SW480 (cell line): ENCODE data around the gene DOCK1.
"Not testable (repeated sequence)": the region's sequence is repeated elsewhere in the genome, so short reads cannot be mapped to it uniquely, and the experiment has no call there.

ENCODE experiments used
- DNase-seq: peaks from one replicate; pipeline ENCODE4 v3.0.0-alpha.2; 2016; ENCODE audit warnings: low spot score

The DOCK1 gene

GRCh38 chr10:126903656-126904360 is 1.4 kb upstream of the DOCK1 start:
- DNase-seq, result no peak

DNA sequence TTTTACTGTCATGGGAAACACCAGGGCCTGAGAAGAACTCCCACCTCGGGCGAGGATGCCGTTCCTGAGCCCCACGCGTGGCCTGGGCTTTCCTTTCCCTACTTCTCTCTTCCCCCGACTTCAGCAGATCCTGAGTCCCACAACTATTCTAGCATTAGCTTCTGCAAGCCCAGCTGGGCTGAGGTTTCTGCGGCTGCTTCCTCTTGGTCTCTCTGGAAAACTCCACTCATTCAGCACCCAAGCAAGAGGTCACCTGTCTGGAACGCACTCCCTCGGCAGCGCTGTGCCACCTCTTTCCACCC is 761 bp upstream of the DOCK1 start:
- no peak for DNase-seq

DNA sequence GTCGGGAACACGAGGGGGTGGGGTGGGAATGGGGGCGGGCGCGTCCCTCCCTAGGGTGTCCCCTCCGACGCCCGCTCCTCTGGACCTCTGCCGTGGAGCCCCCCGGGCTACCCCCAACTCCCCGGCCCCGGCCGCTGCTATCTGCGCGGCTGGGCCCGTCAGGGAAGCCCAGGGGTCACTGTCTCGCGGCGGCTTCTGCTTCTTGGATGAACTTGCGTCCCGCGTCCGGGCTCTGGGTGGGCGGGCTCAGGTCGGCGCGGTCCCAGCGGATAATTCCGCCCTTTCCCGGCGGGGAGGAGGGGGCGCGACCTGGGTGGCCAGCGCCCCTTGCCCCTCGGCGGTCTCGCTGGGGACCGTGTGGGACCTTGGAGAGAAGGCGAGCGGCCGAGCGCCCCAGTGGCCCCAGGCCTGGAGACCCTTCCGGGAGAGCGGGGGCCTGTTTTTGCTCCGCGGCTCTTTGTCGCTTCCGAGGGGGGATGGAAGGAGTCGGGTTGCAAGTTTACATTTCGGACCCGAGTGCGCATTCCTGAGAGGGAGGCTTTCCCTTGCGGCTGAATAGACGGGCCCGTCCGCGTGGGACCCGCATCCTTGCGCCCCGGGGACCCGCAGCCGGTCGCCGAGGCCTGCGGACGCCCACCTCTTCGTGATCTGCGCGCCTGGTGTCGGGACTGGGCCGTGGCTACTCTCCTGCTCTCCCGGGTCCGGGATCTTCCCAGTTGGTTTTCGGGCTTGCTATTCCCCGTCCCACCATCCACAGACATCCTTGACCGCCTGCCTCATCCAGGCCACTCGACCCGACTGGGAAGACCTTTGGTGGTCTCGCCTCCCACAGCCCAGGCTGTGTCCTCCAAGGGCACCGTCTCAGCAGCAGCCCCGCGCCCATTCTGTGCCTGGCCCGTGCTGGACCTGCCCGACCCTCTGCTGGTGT is 812 bp downstream of the DOCK1 start:
- no peak for DNase-seq

DNA sequence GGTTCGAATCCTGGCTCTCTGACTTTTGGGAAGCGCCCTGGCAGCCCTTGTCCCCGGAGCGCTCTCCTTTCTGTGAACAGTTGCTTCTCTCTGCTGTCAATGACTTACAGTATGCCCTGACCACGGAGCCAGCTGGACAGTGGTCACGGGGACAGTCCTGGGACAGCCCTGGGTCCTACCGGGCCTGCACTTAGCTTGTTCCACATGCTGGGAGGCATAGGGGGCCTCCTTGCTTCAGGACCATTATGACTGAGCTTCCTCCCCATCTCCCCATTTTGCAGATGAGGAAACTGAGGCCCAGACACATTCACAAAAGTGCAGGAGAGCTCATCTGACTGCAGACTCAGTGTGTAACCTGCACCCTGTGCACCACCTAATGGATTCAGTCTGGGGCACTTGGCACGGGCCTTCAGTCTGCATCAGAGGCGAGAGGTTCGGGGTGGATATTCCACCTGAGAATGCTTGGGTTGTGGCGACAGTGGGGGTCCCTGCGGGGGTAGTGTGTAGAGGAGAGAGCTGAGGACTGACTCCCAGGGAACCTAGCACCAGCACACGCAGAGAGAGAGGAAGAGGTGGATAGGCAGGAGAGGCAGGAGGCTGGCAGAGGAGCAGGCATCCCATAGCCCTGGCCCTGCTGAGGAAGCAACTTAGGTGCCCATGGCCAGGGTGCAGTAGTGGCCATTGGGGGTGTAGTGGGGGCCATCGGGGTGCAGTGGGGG is 1.6 kb downstream of the DOCK1 start:
- DNase-seq, result no peak

DNA sequence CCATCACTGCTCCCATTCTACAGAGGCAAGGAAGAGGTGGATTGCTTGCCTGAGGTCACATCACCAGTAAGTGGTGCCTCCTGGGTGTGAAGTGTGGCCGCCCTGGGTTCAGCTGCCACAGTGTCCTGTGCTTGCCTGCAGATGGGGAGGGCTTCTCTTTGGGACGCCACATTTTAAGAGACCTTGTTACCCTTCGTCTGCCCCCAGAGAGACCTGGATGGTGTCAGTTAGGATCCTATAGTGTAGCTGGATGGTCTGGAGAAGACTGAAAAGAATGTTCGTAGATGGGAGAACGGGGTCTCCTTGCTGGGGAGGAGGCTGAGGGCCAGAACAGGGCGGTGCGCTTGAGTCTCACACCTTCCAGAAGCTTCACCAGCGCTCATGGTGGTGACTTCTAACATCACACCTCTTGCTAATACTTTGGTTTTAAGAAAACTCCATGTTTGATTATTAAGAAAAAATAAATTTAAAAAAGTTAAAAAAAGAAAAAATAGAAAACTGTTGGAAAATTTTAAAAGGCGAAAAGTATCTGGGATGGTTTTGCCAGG is 2.3 kb downstream of the DOCK1 start:
- DNase-seq, result no peak

- no peak for DNase-seq
Observed at GRCh38 chr10:126908225-126908624, 3.0 kb downstream of the DOCK1 start.

- no peak for DNase-seq
Observed at GRCh38 chr10:126908729-126909128, 3.5 kb downstream of the DOCK1 start.

GRCh38 chr10:126909147-126909546 is 3.9 kb downstream of the DOCK1 start:
- no peak for DNase-seq

DNA sequence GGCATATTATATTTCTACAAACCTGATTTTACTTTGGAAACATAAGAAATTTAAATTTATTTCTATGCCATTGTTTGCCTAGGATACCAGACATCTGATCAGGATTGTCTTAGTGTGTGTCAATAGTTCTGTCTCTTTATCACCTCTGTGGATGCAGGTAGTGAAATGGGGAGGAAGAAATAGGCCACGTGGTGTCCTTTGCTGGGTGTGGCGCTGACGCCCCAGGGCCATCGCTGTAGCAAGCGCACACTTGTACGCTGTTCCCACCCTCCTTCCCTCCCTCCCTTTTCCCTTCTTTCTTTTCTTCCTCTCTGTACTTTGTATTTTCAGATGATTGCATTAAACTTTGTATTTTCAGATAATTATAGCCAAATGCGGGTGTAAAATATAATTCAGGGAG is 5.0 kb downstream of the DOCK1 start:
- DNase-seq, result no peak

GRCh38 chr10:126910798-126911197 is 5.6 kb downstream of the DOCK1 start:
- DNase-seq, result no peak

DNA sequence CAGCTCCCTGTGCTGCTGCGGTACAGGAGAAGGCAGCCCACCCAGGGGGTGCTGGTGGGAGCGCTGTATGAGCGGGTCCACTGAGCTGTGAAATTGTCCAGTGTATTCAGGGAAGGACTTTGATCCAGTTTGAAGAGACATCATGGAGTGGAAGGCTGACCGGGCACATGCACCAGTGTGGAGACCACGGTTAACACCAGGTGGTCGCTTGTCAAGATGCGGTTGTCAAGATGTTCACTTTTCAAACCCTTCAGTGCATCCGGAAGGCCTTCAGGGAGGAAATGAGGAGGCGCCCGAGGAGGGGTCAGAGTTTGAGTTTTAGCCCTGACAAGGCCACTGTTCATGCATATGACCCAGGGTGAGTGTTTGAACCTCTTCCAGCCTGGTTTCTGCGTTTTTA is 6.1 kb downstream of the DOCK1 start:
- no peak for DNase-seq

DNA sequence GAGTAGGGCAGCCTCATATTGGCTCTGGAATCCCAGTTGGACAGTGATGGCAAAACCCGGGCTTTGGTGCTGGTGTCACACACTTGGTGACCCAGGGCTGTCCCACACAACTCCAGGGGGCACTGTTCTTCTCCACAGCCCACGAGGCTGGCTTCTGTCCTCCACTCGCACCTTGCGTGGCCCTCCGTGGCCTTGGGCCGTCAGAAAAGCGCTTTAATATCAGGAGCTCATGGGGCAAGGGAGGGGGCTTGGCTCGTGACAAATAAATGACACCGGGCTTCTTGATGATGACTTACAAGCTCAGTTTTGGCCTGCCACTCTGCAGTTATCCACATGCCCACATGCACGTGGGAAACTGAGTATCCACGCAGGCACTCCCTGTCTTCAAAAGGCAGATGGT is 8.1 kb downstream of the DOCK1 start:
- no peak for DNase-seq

DNA sequence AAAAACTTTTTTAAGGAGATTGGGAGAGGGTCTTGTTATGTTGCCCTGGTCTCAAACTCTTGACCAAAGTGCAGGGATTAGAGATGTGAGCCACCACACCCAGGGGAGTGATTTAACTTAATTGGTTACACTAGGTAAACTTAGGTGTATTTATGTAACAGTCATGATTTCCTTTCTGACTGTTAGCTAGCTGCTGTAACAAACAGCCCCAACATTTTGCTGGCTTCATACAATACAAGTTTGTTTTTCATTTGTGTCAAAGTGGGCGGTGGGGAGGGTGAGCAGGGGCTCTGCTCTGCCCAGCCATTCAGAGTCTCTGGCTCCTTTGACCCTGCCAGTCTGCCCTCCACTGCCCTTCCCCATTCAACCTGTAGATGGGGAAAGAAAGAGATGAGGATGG is 9.3 kb downstream of the DOCK1 start:
- no peak for DNase-seq

- DNase-seq, result not testable (repeated sequence)
Observed at GRCh38 chr10:126916952-126917351, 11.7 kb downstream of the DOCK1 start.

DNA sequence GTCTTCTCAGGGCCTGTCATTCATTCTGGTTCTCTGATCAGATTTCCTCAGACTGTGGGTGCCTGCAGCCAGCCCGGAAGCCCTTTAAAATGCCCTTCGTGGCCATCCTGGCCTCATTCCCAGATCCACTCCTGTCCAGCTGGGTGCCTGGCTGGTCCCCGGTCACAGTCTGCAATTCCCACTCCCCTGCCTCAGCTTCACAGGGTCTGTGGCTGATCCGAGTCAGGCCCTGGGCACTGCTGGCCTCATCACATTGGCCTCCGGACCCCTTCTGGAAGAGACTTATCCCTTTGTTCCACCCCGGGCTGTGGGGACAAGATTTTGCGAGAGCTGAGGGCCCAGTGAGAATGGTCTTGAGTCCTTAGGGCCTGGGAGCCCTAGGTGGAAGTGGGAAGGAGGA is 12.1 kb downstream of the DOCK1 start:
- no peak for DNase-seq

DNA sequence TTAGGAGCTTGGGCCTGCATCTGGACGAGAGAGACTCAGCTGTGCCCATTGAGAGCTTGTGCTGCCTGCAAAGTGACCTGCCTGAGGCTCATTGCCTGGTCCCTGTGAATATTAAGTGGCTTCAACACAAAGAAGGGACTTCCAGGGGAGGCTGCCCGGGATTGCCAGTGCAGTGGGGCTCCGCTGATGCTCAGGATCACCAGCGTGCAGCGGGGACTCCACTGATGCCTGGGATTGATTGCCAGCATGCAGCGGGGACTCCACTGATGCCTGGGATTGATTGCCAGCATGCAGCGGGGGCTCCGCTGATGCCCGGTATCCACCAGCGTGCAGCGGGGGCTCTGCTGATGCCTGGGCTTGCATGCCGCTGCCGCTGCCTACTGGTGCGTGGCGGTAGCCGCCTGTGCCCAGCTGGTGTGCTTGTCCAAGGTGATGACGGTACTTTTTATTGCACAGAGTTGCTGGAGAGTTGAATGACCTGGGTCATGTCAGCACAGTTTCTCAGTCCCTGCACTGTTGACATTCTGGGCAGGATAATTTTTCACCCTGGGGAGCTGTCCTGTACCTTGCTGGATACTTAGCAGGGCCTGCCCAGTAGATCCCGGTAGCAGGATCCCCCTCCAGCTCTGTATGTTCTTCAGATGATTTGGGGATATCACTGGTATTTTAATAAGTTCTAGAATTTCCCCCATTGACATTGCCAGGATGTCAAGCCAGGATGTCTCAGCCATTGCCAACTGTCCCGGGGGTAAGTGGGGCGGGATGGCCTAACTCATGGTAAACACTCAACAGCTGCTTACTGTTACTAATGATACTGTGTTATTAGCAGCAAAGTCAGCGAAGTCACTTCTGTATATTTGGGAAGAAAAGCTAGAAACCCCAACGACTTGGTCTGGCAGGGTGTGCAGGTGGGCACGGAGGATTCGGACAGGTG is 13.0 kb downstream of the DOCK1 start:
- no peak for DNase-seq

DNA sequence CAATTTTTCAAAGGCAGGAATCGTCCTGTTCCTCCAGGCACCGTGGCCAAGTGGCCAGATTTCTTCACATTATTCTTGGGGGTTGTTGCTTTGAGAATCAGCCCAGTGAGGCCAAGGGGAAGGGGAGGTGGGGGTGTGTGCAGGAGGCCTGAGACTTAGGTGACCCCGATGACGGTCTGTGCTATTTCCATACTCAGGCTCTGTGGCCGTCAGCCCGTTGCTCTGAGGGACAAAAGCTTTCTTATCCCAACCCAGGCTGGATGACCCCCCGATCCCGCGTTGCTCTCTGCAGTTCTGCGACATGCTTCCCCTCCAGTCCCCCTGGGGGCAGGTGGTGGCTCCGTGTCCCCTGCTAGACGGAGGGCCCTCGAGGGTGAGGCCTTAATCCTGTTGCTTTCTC is 14.2 kb downstream of the DOCK1 start:
- DNase-seq, result no peak

DNA sequence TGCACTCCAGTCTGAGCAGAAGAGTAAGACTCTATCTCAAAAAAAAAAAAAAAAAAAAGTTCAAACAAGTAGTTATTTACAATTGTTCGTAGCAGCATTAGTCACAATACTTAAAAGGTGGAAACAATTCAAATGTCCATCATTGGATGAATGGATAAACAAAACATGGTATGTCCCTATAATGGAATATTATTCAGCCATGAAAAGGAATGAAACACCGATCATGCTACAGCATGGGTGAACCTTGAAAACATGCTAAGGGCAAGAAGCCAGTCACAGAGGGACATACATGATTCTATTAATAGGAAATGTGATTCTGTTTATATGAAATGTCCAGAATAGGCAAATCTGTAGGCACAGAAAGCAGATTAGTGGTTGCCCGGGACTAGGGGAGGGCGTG is 15.9 kb downstream of the DOCK1 start:
- DNase-seq, result no peak

DNA sequence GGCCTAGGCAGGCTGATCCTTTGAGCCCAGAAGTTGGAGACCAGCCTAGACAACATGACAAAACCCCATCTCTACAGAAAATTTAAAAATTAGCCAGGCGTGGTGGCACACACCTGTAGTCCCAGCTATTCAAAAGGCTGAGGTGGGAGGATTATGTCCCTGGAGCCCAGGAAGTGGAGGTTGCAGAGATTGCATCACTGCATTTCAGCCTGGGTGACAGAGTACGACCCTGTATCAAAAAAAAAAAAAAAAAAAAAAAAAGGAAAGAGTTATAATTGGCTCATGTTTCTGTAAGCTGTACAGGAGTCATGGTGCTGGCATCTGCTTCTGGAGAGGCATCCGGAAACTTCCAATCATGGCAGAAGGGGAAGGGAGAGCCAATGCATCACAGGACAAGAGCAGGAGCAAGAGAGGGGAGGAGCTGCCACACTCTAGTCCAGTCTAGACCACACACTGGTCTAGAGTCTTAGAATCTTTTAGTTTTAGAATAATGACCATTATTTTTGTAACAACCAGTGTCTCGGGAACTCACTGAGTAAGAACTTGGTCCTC is 16.8 kb downstream of the DOCK1 start:
- no peak for DNase-seq

- no peak for DNase-seq
Observed at GRCh38 chr10:126924180-126924914, 19.1 kb downstream of the DOCK1 start.

DNA sequence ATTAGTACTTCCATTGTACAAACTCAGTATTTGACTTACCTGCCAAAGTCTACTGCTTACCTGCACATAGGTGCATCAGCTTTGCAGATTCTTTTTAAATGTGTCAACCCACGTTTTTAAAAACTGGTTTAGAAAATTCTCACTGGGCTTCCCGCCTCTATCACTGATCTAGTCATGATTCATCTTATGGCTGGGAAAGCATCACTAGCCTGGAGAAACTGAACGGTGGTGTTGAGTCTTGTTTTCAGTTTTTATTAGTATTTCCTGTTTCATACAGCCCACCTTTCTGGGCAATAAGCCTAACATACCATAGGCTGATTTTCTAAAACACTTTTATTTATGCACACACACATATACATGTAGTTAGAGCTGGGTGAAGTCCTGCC is 19.7 kb downstream of the DOCK1 start:
- no peak for DNase-seq
